ENCODE data around the gene CDC25B. TPM values are rescaled to one million over a fixed set of nuclear protein-coding genes. Genes with fewer than 3 reads are reported as not detected.

Gene CDC25B
- total and polyA plus RNA-seq, 10 of the 15 experiments (the other 5 are each of a cell fraction or from before 2014, with no cell fraction given), result 4.6 to 58.8 (median 24.6) TPM

- intact Hi-C loops (cut with micrococcal nuclease; ENCODE audit: unreplicated experiment) (no loop called here), in situ Hi-C loops (cut with MboI) (no loop called here)
- RAD21 ChIA-PET (ENCODE audit: unreplicated experiment), result no interaction called here
- no peak for FAIRE-seq
- Histone ChIP-seq H3K4me1 (ENCODE audit: control insufficient read depth, insufficient read depth, low read length) (peaks cover 41% of the 10 kb centered on the region), H2AFZ (ENCODE audit: control insufficient read depth, low read depth, low read length) (no peak overlapping the region), H3K79me2 (ENCODE audit: control insufficient read depth, insufficient read depth, low read length) (peaks cover 18% of the 10 kb centered on the region), H3K4me3 (no peak overlapping the region), H3K9ac (ENCODE audit: control insufficient read depth, insufficient read depth, low read length) (no peak overlapping the region), H4K20me1 (ENCODE audit: control insufficient read depth, insufficient read depth) (no peaks in the 10 kb centered on the region), H3K36me3 (ENCODE audit: control insufficient read depth in 2 of 2, insufficient read depth in 2 of 2, low read length in 1 of 2) (peaks cover 23 to 28% of the 10 kb centered on the region in 2 experiments), H3K4me2 (ENCODE audit: control insufficient read depth, insufficient read depth) (no peak overlapping the region), H3K9me3 (replicated peaks; ENCODE audit: control insufficient read depth, insufficient read depth, low read length) (no peaks in the 10 kb centered on the region), H3K27me3 (replicated peaks in 1 of 2; ENCODE audit: control insufficient read depth in 2 of 2, insufficient read depth in 2 of 2, low read length in 1 of 2) (no peaks in the 10 kb centered on the region), H3K27ac (ENCODE audit: control insufficient read depth, insufficient read depth) (no peak overlapping the region)
- CTCF ChIA-PET, result interaction anchor here (3.8 kb wide), 1 partner anchor 18 kb away, joined by 33 read pairs; the partner anchor contains the start of gene AP5S1
- POLR2A ChIA-PET, result interaction anchor here (0.7 to 1.3 kb wide), 3 partner anchors 7 to 19 kb away, joined by 3 to 4 read pairs (median 3); partner anchors contain the start of gene AP5S1
- DNase-seq (ENCODE audit: low read depth, low spot score), result no peak
- WGBS (ENCODE audit: insufficient coverage, insufficient replicate concordance, low lambda C conversion rate, missing lambda C conversion rate), result 74% methylated on average over 4 of the region's 4 CpGs
- ATAC-seq, result no peak
- no TSS peak for BruUV-seq (replicated peaks)
- SMC1A ChIA-PET (ENCODE audit: uncharacterized antibody, unreplicated experiment), result interaction anchor here (0.8 to 2.3 kb wide), 3 partner anchors 12 to 42 kb away, joined by 3 to 6 read pairs (median 6); no protein-coding TSS in a partner anchor
- no peak for TF ChIP-seq TCF7 (IDR thresholded peaks at IDR 0.05; ENCODE audit: borderline replicate concordance)
- no peak for TF ChIP-seq NFIC (IDR thresholded peaks at IDR 0.05; ENCODE audit: low read depth, low read length)
- no peak for TF ChIP-seq ATF7 (IDR thresholded peaks at IDR 0.05; ENCODE audit: low read depth)
- no peak for TF ChIP-seq NR2C1 (IDR thresholded peaks at IDR 0.05)
- TF ChIP-seq HCFC1 (IDR thresholded peaks at IDR 0.05; ENCODE audit: low read length), result no peak
- no peak for TF ChIP-seq ZNF622 (IDR thresholded peaks at IDR 0.05)
- no peak for TF ChIP-seq ZNF24 (IDR thresholded peaks at IDR 0.05)
- TF ChIP-seq KLF5 (IDR thresholded peaks at IDR 0.05; ENCODE audit: partially characterized antibody), result no peak
- no peak for TF ChIP-seq ZNF217 (IDR thresholded peaks at IDR 0.05)
- TF ChIP-seq, protein P1, sequence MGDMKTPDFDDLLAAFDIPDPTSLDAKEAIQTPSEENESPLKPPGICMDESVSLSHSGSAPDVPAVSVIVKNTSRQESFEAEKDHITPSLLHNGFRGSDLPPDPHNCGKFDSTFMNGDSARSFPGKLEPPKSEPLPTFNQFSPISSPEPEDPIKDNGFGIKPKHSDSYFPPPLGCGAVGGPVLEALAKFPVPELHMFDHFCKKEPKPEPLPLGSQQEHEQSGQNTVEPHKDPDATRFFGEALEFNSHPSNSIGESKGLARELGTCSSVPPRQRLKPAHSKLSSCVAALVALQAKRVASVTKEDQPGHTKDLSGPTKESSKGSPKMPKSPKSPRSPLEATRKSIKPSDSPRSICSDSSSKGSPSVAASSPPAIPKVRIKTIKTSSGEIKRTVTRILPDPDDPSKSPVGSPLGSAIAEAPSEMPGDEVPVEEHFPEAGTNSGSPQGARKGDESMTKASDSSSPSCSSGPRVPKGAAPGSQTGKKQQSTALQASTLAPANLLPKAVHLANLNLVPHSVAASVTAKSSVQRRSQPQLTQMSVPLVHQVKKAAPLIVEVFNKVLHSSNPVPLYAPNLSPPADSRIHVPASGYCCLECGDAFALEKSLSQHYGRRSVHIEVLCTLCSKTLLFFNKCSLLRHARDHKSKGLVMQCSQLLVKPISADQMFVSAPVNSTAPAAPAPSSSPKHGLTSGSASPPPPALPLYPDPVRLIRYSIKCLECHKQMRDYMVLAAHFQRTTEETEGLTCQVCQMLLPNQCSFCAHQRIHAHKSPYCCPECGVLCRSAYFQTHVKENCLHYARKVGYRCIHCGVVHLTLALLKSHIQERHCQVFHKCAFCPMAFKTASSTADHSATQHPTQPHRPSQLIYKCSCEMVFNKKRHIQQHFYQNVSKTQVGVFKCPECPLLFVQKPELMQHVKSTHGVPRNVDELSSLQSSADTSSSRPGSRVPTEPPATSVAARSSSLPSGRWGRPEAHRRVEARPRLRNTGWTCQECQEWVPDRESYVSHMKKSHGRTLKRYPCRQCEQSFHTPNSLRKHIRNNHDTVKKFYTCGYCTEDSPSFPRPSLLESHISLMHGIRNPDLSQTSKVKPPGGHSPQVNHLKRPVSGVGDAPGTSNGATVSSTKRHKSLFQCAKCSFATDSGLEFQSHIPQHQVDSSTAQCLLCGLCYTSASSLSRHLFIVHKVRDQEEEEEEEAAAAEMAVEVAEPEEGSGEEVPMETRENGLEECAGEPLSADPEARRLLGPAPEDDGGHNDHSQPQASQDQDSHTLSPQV (IDR thresholded peaks at IDR 0.05), result no peak
- TF ChIP-seq BACH1 (IDR thresholded peaks at IDR 0.05; ENCODE audit: borderline replicate concordance), result no peak
- no peak for TF ChIP-seq ETV6 (conservative IDR thresholded peaks at IDR 0.05 in 1 of 2, IDR thresholded peaks at IDR 0.05 in 1 of 2; ENCODE audit: borderline replicate concordance in 1 of 2, low read depth in 1 of 2)
- no peak for TF ChIP-seq HDAC2 (IDR thresholded peaks at IDR 0.05)
- no peak for TF ChIP-seq IKZF1 (conservative IDR thresholded peaks at IDR 0.05)
Observed at GRCh38 chr20:3801299-3801698, 5.2 kb downstream of the CDC25B start.

All from GM12878 (cell line).